ENCODE measurements around the gene RFX8. TPM values are rescaled to one million over a fixed set of nuclear protein-coding genes. Genes with fewer than 3 reads are reported as not detected.

The RFX8 gene
- total and polyA plus RNA-seq, 2 donors (not counting 3 experiments of a cell fraction or from before 2014, with no cell fraction given) = 0.21 to 1.00 TPM

DNA sequence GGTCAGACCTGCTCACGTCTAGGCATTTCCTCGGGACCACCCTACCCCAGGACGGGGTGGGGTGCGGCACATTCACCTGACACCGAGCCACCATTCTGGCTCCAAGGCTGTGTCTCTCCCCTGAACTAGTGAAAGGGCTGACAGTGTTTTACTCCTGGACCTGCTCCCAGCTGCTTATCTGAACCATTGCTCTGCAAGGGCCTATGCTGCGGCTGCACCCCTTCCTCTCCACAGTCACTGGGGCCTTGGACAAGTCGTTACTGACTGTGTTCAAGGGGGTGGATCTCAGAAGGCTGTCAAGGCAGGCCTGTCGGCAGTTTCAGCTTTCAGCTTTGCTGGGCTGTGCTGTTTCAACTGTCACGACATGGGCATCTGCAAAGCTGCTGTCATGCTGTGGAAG is 99.3 kb downstream of the RFX8 start:
- POLR2A ChIA-PET = no interaction called here
- no peak for TF ChIP-seq POLR2AphosphoS5 (IDR thresholded peaks at IDR 0.05; ENCODE audit: insufficient read depth, low read depth, low read length)
- no peak for TF ChIP-seq MAX (IDR thresholded peaks at IDR 0.05; ENCODE audit: insufficient read depth, insufficient read length)
- no peak for TF ChIP-seq JUN (IDR thresholded peaks at IDR 0.05; ENCODE audit: borderline replicate concordance, insufficient read depth, insufficient read length, low read depth)
- no peak for TF ChIP-seq FOS (IDR thresholded peaks at IDR 0.05; ENCODE audit: borderline replicate concordance, insufficient read depth, low read length)
- TF ChIP-seq GATA2 (IDR thresholded peaks at IDR 0.05; ENCODE audit: insufficient read depth, insufficient read length, low read depth, low read length) = no peak
- TF ChIP-seq MYC (IDR thresholded peaks at IDR 0.05; ENCODE audit: low read depth, low read length) = no peak
- no peak for TF ChIP-seq POLR2A (IDR thresholded peaks at IDR 0.05; ENCODE audit: low read depth, low read length)
- TF ChIP-seq EZH2 (IDR thresholded peaks at IDR 0.05; ENCODE audit: borderline replicate concordance, low read depth, low read length, severe bottlenecking) = no peak
- TF ChIP-seq, protein P1, sequence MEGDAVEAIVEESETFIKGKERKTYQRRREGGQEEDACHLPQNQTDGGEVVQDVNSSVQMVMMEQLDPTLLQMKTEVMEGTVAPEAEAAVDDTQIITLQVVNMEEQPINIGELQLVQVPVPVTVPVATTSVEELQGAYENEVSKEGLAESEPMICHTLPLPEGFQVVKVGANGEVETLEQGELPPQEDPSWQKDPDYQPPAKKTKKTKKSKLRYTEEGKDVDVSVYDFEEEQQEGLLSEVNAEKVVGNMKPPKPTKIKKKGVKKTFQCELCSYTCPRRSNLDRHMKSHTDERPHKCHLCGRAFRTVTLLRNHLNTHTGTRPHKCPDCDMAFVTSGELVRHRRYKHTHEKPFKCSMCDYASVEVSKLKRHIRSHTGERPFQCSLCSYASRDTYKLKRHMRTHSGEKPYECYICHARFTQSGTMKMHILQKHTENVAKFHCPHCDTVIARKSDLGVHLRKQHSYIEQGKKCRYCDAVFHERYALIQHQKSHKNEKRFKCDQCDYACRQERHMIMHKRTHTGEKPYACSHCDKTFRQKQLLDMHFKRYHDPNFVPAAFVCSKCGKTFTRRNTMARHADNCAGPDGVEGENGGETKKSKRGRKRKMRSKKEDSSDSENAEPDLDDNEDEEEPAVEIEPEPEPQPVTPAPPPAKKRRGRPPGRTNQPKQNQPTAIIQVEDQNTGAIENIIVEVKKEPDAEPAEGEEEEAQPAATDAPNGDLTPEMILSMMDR (IDR thresholded peaks at IDR 0.05; ENCODE audit: extremely low read depth in 1 of 2, insufficient read depth in 1 of 2, low read depth in 1 of 2, low read length in 2 of 2) = no peak
- intact Hi-C loops (cut with micrococcal nuclease) (no loop called here), dilution Hi-C loops (cut with MboI; ENCODE audit: extremely low pct_ligation_motif_present, low sequenced_read_pairs) (no loop called here)
- no peaks in the 10 kb centered on the region for H3K36me3 ChIP-seq (ENCODE audit: control insufficient read depth in 2 of 2, extremely low read depth in 1 of 2, insufficient read depth in 2 of 2, low read length in 2 of 2)
- peaks cover 0 to 2% of the 10 kb centered on the region in 2 experiments for H3K27me3 ChIP-seq (ENCODE audit: control insufficient read depth in 2 of 2, insufficient read depth in 2 of 2, low read length in 2 of 2)
- CTCF ChIA-PET = interaction anchor here (1.2 to 2.3 kb wide), 2 partner anchors 11 to 33 kb away, joined by 4 to 10 read pairs; partner anchors contain the start of gene CREG2
- no peak overlapping the region for H3K9ac ChIP-seq (replicated peaks; ENCODE audit: extremely low read depth, insufficient read depth, low read length)
- FAIRE-seq = no peak
- no peak overlapping the region for H3K4me2 ChIP-seq (ENCODE audit: insufficient read depth, low read length)
- no peak overlapping the region for H2AFZ ChIP-seq (ENCODE audit: low read depth, low read length)
- no peak for DNase-seq (ENCODE audit: low read depth, low spot score)
- BruUV-seq (replicated peaks) = no TSS peak
- no peaks in the 10 kb centered on the region for H3K9me3 ChIP-seq (replicated peaks; ENCODE audit: control insufficient read depth, insufficient read depth, low read length)
- H3K4me3 ChIP-seq (replicated peaks in 1 of 3; ENCODE audit: insufficient read depth in 1 of 3, low read depth in 1 of 3, low read length in 3 of 3) = no peak overlapping the region
- H3K9me1 ChIP-seq (replicated peaks; ENCODE audit: control insufficient read depth, extremely low read depth, insufficient read depth, low read length) = no peaks in the 10 kb centered on the region
- no peaks in the 10 kb centered on the region for H4K20me1 ChIP-seq (replicated peaks; ENCODE audit: control insufficient read depth, extremely low read depth, insufficient read depth, low read length)
- no peak overlapping the region for H3K27ac ChIP-seq (ENCODE audit: insufficient read depth, low read depth, low read length)
- no peaks in the 10 kb centered on the region for H3K4me1 ChIP-seq (ENCODE audit: control insufficient read depth, extremely low read depth, insufficient read depth, low read length)
- H3K79me2 ChIP-seq (ENCODE audit: control insufficient read depth, insufficient read depth, low read length) = no peaks in the 10 kb centered on the region

Data from endothelial cell of umbilical vein (primary cell).